ENCODE results near the gene ERBB4.
"Not testable (repeated sequence)": the region's sequence is repeated elsewhere in the genome, so short reads cannot be mapped to it uniquely, and the experiment has no call there.

Gene ERBB4

GRCh38 chr2:212109792-212110680, 428.6 kb downstream of the ERBB4 start:
- no peak overlapping the region for H3K4me3 ChIP-seq (ENCODE audit: low read depth, low read length)
- no peak for TF ChIP-seq CTCF (conservative IDR thresholded peaks at IDR 0.05; ENCODE audit: low read depth, low read length)
- DNase-seq (ENCODE audit: low read depth): no peak

- TF ChIP-seq CTCF (conservative IDR thresholded peaks at IDR 0.05; ENCODE audit: low read depth, low read length): no peak
- DNase-seq (ENCODE audit: low read depth): no peak
- no peak overlapping the region for H3K4me3 ChIP-seq (ENCODE audit: low read depth, low read length)
Measured at GRCh38 chr2:212109217-212109616, 429.4 kb downstream of the ERBB4 start.

- no peak for DNase-seq (ENCODE audit: low read depth)
- no peak overlapping the region for H3K4me3 ChIP-seq (ENCODE audit: low read depth, low read length)
- no peak for TF ChIP-seq CTCF (conservative IDR thresholded peaks at IDR 0.05; ENCODE audit: low read depth, low read length)
Measured at GRCh38 chr2:212107989-212108388, 430.6 kb downstream of the ERBB4 start.

GRCh38 chr2:212107014-212107413, 431.6 kb downstream of the ERBB4 start:
- no peak for DNase-seq (ENCODE audit: low read depth)
- TF ChIP-seq CTCF (conservative IDR thresholded peaks at IDR 0.05; ENCODE audit: low read depth, low read length): no peak
- H3K4me3 ChIP-seq (ENCODE audit: low read depth, low read length): no peak overlapping the region

- not testable (repeated sequence) for DNase-seq (ENCODE audit: low read depth); H3K4me3 ChIP-seq (ENCODE audit: low read depth, low read length)
Measured at GRCh38 chr2:212106536-212106935, 432.1 kb downstream of the ERBB4 start.

GRCh38 chr2:212099658-212100057, 438.9 kb downstream of the ERBB4 start:
- no peak for DNase-seq (ENCODE audit: low read depth)
- no peak for TF ChIP-seq CTCF (conservative IDR thresholded peaks at IDR 0.05; ENCODE audit: low read depth, low read length)
- H3K4me3 ChIP-seq (ENCODE audit: low read depth, low read length): no peak overlapping the region

GRCh38 chr2:212098966-212099365, 439.6 kb downstream of the ERBB4 start:
- DNase-seq (ENCODE audit: low read depth): no peak
- no peak for TF ChIP-seq CTCF (conservative IDR thresholded peaks at IDR 0.05; ENCODE audit: low read depth, low read length)
- H3K4me3 ChIP-seq (ENCODE audit: low read depth, low read length): no peak overlapping the region

All from choroid plexus epithelial cell (primary cell).